HFF-Myc (cell line): Measurements from ENCODE around the gene PTPN1.

Source experiments
- DNase-seq: peaks from one replicate; pipeline ENCODE4 v3.0.0-alpha.2; 2011; ENCODE audit warnings: low read depth; ENCODE audit errors: extremely low read depth
- H3K4me3 ChIP-seq: replicated peaks from 2 replicates; pipeline ENCODE4 v1.5.1; 2011; ENCODE audit warnings: low read depth, mild to moderate bottlenecking, control low read depth, low read length
- TF ChIP-seq, protein P1 (sequence below): IDR thresholded peaks from 2 replicates; pipeline ENCODE4 v1.5.1; 2012; ENCODE audit warnings: mild to moderate bottlenecking, low read depth, low read length, control low read depth; ENCODE audit errors: missing control alignments

Gene PTPN1

GRCh38 chr20:50604451-50604850 lies 94.3 kb downstream of the PTPN1 start:
- H3K4me3 ChIP-seq, result no peak overlapping the region
- DNase-seq, result no peak
- TF ChIP-seq, protein P1, sequence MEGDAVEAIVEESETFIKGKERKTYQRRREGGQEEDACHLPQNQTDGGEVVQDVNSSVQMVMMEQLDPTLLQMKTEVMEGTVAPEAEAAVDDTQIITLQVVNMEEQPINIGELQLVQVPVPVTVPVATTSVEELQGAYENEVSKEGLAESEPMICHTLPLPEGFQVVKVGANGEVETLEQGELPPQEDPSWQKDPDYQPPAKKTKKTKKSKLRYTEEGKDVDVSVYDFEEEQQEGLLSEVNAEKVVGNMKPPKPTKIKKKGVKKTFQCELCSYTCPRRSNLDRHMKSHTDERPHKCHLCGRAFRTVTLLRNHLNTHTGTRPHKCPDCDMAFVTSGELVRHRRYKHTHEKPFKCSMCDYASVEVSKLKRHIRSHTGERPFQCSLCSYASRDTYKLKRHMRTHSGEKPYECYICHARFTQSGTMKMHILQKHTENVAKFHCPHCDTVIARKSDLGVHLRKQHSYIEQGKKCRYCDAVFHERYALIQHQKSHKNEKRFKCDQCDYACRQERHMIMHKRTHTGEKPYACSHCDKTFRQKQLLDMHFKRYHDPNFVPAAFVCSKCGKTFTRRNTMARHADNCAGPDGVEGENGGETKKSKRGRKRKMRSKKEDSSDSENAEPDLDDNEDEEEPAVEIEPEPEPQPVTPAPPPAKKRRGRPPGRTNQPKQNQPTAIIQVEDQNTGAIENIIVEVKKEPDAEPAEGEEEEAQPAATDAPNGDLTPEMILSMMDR, result no peak

DNA sequence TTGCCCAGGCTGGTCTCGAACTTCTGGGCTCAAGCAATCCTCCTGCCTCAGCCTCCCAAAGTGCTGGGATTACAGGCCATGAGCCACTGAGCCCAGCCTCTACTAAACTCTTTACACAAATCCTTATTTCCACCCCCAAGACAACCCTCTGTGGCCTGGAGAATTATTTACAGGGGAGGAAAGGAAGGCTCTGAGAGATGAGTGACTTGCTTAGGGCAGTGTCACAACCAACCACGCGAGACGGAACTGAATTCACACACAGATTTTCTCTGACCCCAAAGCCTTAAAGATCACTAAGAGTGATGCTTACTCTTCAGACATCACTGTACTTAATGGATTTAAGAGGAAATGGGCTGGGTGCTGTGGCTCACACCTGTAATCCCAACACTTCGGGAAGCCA lies 95.0 kb downstream of the PTPN1 start:
- TF ChIP-seq, protein P1, result no peak
- no peak overlapping the region for H3K4me3 ChIP-seq
- DNase-seq, result no peak

DNA sequence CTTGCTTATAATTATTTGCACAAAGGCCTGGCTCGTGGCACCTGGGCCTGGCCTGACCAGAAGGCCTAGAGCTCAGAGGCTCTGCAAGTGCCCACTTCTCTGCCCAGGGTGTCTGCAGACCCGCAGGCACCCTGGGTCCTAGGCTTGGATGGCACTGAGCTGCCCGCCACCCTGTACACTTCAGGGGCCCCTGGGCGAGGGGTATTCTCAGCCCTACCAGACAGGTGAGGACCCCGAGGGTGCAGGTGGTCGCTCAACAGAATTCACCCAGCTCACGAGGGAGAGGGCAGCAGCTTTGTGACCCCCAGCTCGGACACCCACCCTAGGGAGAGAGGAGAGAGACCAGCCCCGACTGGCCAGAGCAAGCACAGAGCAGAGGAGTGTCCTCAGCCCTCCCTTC lies 97.3 kb downstream of the PTPN1 start:
- H3K4me3 ChIP-seq, result no peak overlapping the region
- no peak for DNase-seq
- TF ChIP-seq, protein P1, result no peak

- no peak overlapping the region for H3K4me3 ChIP-seq
- TF ChIP-seq, protein P1, result no peak
- no peak for DNase-seq
These were observed 97.9 kb downstream of the PTPN1 start for GRCh38 chr20:50607850-50608749.

DNA sequence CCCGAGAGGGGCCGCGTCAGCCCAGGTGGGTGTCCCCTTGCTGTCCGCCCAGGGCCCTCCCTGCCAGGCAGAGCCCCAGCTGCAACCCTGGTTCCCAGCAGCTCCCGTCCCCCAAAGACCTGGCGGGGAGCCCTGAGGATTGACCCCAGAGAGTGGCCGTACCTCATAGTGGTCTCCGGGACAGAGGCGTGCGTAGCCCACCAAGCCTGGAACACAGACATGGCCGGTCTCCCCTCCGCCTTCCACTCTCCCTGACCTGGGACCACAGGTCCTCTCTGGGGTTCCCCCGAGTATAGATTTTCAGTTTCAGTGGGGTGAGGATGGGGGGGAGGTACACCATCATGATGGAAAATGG lies 98.5 kb downstream of the PTPN1 start:
- no peak for DNase-seq
- no peak overlapping the region for H3K4me3 ChIP-seq
- TF ChIP-seq, protein P1, result no peak

DNA sequence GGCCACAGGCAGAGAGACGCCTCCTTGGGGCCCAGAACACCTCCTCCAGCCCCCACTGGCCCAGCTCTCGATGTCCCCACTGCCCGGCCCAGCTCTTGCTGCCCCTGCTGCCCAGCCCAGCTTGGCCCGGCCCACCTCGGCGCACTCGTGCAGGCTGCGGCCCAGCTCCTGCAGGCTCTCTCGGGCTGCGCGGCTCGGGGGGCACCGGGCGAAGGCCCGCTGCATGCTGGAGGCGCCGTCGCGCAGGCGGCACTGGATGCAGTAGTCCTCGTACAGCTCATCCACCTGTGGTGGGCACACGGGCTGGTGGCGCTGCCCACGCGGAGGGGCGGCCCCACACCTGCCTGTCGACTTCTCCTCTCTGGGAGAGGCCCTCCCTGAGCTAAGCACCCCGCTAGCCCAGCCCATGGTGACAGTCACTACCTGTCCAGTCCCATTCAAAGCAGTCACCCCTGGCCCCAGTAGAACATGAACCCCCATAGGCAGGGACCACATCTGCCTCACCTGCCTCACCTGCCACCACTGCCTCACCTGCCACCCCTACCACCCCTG lies 99.3 kb downstream of the PTPN1 start:
- H3K4me3 ChIP-seq, result no peak overlapping the region
- no peak for DNase-seq
- TF ChIP-seq, protein P1, result no peak
